Skeletal muscle tissue (tissue), 4 donors: ENCODE measurements around the gene TRAK1. TPM values are rescaled to one million over a fixed set of nuclear protein-coding genes. Genes with fewer than 3 reads are reported as not detected.
"Not testable (repeated sequence)": the region's sequence is repeated elsewhere in the genome, so short reads cannot be mapped to it uniquely, and the experiment has no call there.

Experiments
- H3K27ac ChIP-seq: one replicate; pipeline ENCODE4 v1.7.0; 2013; ENCODE audit warnings: mild to moderate bottlenecking, low read depth, low read length, inconsistent platforms
- H3K27me3 ChIP-seq, 3 donors: one replicate each; pipeline ENCODE4 v1.7.0; 2013; ENCODE audit warnings: low read length in 3 of 3; ENCODE audit not compliant: control insufficient read depth in 3 of 3, insufficient read depth in 3 of 3
- H3K36me3 ChIP-seq, 3 donors: one replicate each; pipeline ENCODE4 v1.7.0; 2013; ENCODE audit warnings: low read length in 3 of 3; ENCODE audit not compliant: control insufficient read depth in 3 of 3, insufficient read depth in 3 of 3
- H3K4me1 ChIP-seq, 3 donors: one replicate each; pipeline ENCODE4 v1.7.0; 2013; ENCODE audit warnings: low read length in 3 of 3, mild to moderate bottlenecking in 3 of 3; ENCODE audit not compliant: control insufficient read depth in 3 of 3, insufficient read depth in 3 of 3
- H3K4me3 ChIP-seq, 3 donors: one replicate each; pipeline ENCODE4 v1.7.0; 2013; ENCODE audit warnings: low read length in 3 of 3
- H3K9ac ChIP-seq, 3 donors: one replicate each; pipeline ENCODE4 v1.7.0; 2013; ENCODE audit warnings: low read length in 3 of 3, mild to moderate bottlenecking in 3 of 3, moderate library complexity in 2 of 3, low read depth in 1 of 3
- H3K9me3 ChIP-seq, 3 donors: one replicate each; pipeline ENCODE4 v1.7.0; 2013; ENCODE audit warnings: low read length in 3 of 3; ENCODE audit not compliant: control insufficient read depth in 3 of 3
- total RNA-seq: library from RNA; depleted of rRNA; stranded (reverse); fragments of >200 nt; gene quantifications from one replicate; pipeline ENCODE4 v1.2.3, GENCODE V29; 2014
- donor health status: Osteomylitis.

TRAK1 gene, protein sequence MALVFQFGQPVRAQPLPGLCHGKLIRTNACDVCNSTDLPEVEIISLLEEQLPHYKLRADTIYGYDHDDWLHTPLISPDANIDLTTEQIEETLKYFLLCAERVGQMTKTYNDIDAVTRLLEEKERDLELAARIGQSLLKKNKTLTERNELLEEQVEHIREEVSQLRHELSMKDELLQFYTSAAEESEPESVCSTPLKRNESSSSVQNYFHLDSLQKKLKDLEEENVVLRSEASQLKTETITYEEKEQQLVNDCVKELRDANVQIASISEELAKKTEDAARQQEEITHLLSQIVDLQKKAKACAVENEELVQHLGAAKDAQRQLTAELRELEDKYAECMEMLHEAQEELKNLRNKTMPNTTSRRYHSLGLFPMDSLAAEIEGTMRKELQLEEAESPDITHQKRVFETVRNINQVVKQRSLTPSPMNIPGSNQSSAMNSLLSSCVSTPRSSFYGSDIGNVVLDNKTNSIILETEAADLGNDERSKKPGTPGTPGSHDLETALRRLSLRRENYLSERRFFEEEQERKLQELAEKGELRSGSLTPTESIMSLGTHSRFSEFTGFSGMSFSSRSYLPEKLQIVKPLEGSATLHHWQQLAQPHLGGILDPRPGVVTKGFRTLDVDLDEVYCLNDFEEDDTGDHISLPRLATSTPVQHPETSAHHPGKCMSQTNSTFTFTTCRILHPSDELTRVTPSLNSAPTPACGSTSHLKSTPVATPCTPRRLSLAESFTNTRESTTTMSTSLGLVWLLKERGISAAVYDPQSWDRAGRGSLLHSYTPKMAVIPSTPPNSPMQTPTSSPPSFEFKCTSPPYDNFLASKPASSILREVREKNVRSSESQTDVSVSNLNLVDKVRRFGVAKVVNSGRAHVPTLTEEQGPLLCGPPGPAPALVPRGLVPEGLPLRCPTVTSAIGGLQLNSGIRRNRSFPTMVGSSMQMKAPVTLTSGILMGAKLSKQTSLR
- 57.9 TPM for total RNA-seq

DNA sequence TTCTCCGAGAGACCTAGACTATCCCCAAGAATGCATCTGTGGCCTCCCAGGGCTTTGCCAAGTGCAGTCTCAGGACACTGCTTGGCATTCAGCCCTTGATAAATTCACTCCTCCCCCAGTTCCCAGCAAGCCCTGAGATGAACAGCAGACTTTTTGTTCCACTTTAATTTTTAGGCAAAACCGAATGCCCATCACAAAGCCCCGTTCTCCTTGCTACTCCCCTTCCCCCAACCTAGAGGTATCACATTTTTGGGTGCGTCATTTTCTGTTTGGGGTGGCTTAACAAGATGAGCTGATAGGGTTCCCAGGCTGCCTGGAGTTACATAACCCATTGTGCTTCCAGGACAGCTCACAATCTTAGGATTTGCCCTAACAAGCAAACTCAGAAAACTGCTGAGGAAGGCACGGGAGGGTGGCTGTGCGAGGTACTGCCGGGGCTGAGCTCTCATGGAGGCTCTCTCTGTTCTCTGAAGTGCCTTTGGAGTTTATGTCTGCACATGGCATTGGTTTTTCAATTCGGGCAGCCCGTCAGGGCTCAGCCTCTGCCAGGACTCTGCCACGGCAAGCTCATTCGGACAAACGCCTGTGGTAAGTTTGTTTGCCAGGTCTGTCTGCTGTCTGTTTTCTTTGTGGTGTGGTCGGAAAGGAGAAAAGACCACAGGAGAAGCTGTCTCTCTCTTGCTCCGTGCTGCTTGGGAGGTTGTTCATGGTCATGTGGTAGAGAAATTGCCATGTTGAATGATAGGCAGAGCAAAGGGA lies at the start of gene TRAK1:
TSS of gene TRAK1 (plus strand) at position 385 of the 759 bp plus-strand sequence. CDS start at position 498, 113 bp downstream.
- H3K27me3 ChIP-seq: no peaks in the 10 kb centered on the region
- peak within 1 kb of the TSS; percentile 69 to 87 (median 79) for H3K9ac ChIP-seq
- peak within 1 kb of the TSS; percentile 81 for H3K27ac ChIP-seq
- peaks cover 19 to 39% (median 35%) of the 10 kb centered on the region in 3 donors for H3K4me1 ChIP-seq
- peak within 1 kb of the TSS; percentile 62 to 74 (median 66) for H3K4me3 ChIP-seq
- H3K36me3 ChIP-seq: peaks cover 18 to 25% (median 21%) of the 10 kb centered on the region in 3 donors
- peaks cover 0 to 4% (median 0%) of the 10 kb centered on the region in 3 donors for H3K9me3 ChIP-seq

DNA sequence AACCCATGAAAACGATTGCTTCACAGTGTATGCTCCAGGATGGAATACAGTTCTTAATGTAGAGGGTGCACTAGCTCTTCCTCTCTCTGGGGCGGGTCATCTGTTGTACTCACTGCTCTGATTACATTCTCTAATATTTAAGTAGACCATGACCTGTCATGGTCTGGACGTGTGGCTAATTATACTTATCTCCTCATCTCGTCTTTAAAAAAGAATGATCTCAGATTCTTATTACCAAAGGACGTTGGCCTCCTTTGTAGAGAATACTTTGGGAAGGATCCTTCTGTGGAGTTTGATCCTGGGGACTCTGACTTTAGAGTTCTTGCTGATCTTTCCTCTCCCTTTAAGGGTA lies 48.4 kb upstream of the TRAK1 start:
- Histone ChIP-seq H3K4me3 (peak overlapping the region; percentile 35 to 69 (median 64)), H3K27ac (peak overlapping the region; percentile 85), H3K4me1 (peaks cover 27 to 37% (median 36%) of the 10 kb centered on the region in 3 donors), H3K36me3 (no peaks in the 10 kb centered on the region), H3K9ac (peak overlapping the region; percentile 54 to 75 (median 74)), H3K27me3 (no peaks in the 10 kb centered on the region), H3K9me3 (no peaks in the 10 kb centered on the region)

DNA sequence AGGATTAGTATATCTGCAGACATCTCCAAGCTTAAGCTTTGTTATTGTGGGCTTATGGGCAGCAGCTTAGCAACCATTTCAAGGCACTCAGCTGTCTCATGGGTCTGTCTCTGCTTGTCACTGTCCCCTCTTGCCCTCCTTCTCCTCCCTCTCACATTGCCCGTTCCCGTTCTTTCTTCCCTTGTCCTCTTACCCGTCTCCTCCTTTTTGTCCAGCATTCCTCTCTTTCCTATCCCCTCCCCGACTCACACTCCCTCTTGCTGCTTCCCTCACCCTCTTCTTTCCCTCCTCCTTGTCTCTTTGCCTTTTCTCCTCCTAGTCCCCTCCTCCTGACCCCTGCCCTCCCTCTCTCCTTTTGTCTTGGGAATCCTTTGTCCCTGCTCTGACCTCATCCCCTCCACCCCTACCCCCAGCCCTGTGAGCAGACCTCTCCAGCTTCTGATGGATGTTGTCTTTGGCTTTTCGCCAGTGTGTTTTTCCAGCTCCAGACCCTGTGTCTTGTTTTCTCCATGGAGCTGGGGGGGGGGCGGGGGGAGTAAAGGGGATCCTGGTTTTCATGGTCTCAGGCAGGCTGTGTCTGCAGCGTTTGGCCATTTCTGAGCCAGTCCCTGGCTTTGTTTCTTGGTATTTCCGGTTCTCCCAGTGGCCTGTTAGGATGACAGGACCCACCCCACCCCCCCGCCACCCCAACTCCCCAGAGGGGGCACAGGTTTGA lies 47.9 kb upstream of the TRAK1 start:
- peaks cover 22 to 33% (median 31%) of the 10 kb centered on the region in 3 donors for H3K4me1 ChIP-seq
- H3K36me3 ChIP-seq: no peaks in the 10 kb centered on the region
- H3K9me3 ChIP-seq: no peaks in the 10 kb centered on the region
- peak overlapping the region; percentile 85 for H3K27ac ChIP-seq
- no peaks in the 10 kb centered on the region for H3K27me3 ChIP-seq
- peak overlapping the region; percentile 54 to 75 (median 74) for H3K9ac ChIP-seq
- H3K4me3 ChIP-seq: peak overlapping the region; percentile 35 to 69 (median 64)

DNA sequence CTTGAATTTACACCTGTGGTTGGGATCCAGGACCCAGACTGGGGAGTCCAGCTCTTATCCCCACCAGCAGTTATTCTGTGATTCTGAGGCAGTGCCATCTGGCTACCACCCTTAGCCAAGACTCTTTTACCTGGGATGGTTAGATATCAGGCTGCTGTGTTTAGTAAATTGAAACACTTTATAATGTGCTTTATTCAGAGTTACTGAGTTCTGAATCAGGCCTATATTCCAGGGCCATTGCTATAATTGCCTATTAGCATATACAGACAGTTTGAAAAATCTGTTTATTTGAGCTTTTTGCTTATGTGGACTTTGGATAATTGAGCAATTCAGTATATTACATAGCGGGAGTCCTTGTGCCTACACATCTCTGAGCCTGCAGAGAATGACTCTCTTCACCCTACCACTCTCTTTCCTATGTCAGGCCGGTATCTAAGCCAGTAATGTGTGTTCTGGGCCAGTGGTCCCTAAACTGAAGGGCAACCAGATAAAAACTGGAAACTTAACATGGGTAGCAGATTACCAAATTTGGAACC lies 45.4 kb upstream of the TRAK1 start:
- Histone ChIP-seq H3K27ac (peak overlapping the region; percentile 14), H3K9ac (no peak overlapping the region)

DNA sequence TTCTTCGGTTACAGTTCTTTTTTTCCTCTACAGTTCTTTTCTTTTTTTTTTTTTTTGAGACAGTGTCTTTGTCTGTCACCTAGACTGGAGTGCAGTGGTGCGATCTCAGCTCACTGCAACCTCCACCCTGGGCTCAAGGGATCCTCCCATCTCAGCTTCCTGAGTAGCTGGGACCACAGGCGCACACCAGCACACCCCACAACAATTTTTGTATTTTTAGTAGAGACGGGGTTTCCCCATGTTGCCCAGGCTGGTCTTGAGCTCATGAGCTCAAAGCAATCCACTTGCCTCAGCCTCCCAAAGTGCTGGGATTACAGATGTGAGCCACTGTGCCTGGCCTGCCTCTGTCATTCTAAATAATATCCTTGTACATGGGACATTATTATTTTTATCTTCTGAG lies 42.6 kb upstream of the TRAK1 start:
- H3K27ac ChIP-seq: not testable (repeated sequence)

More for the DNA sequence above, 45.4 kb upstream of the TRAK1 start:
- no peaks in the 10 kb centered on the region for H3K36me3 ChIP-seq
- no peaks in the 10 kb centered on the region for H3K27me3 ChIP-seq
- peaks cover 27 to 38% (median 36%) of the 10 kb centered on the region in 3 donors for H3K4me1 ChIP-seq
- no peaks in the 10 kb centered on the region for H3K9me3 ChIP-seq
- no peak overlapping the region for H3K4me3 ChIP-seq

DNA sequence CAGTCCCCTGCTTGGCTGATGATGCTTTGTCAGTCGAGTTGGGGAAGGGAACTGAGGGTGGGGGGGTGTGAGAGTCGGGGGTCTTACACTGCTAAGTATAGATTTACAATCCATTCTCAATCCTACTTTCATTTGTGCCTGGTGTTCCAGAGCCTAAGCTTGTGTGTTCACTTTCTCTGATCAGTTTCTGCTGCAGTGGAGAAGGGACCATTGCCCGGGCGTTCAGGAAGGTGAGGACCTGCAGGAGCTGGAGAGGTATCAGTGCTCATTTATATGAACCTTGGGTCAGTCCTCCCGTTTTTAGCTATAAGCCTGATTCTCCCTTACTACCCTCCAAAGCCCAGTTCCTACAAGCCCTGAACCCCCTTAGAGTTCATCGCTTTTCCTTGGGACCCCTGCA lies 41.0 kb upstream of the TRAK1 start:
- no peak overlapping the region for H3K27ac ChIP-seq

More for the DNA sequence above, 42.6 kb upstream of the TRAK1 start:
- H3K9ac ChIP-seq, H3K9me3 ChIP-seq, H3K27me3 ChIP-seq, H3K4me3 ChIP-seq, H3K36me3 ChIP-seq: not testable (repeated sequence)
- H3K4me1 ChIP-seq: peaks cover 40 to 52% (median 48%) of the 10 kb centered on the region in 3 donors

DNA sequence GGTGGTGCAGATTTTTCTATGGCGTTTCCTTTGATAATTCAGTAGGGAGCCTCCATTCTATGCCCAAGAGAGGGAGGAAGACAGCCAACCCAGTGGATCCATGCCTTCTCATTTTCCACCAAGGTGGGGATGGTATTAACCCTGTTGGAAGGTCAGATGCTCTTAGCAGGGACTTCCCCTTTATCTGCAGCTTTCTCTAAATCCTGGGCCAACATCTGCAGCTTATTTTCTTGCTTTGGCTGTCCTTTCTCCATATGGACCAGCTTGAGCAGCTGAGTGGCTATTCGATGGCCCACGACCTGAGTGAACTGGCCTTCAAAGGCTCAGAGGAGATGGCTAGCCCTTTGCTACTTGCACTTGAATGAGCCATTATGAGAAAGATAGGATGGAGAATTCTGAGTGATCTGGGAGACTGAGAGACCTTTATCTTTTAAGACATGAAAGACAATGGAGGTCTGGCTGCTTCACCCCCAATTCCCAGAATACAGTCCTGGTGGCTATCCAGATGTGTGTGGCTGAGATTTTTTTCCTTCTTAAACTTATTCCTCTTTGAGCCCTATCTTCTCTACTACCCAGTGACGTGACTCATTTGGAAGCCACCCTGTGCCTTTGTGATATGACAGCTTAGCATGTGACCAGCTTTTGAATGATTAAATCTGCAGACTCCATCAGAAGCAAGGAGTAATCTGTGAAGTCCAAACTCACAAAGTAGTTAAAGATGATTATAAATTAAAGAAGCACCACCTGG lies 39.6 kb upstream of the TRAK1 start:
- Histone ChIP-seq H3K4me3 (no peak overlapping the region), H3K9me3 (no peaks in the 10 kb centered on the region), H3K9ac (no peak overlapping the region), H3K4me1 (peaks cover 41 to 45% (median 42%) of the 10 kb centered on the region in 3 donors), H3K27me3 (no peaks in the 10 kb centered on the region), H3K36me3 (no peaks in the 10 kb centered on the region), H3K27ac (peak overlapping the region; percentile 67)

More for the DNA sequence above, 41.0 kb upstream of the TRAK1 start:
- H3K9ac ChIP-seq: no peak overlapping the region
- peaks cover 46 to 52% (median 51%) of the 10 kb centered on the region in 3 donors for H3K4me1 ChIP-seq
- H3K4me3 ChIP-seq: no peak overlapping the region
- H3K9me3 ChIP-seq: no peaks in the 10 kb centered on the region
- no peaks in the 10 kb centered on the region for H3K27me3 ChIP-seq
- H3K36me3 ChIP-seq: no peaks in the 10 kb centered on the region

DNA sequence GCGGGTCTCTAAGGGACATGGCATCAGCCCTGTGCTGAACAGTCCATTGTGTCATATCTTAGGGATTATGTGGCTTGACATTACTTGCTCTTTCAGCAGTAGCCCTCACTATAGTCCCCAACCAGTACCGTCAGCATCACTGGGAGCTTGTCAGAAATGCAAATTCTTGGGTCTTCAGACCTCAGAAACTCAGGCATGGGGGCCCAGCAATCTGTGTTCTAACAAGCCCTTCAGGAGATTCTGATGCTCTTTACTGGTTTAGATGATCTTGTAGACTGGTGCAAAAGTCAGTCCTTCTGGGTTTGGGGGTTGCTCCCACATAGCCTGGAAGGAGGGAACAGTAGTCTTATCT lies 39.0 kb upstream of the TRAK1 start:
- H3K9me3 ChIP-seq: no peaks in the 10 kb centered on the region
- H3K27ac ChIP-seq: peak overlapping the region; percentile 67
- peaks cover 44 to 49% (median 47%) of the 10 kb centered on the region in 3 donors for H3K4me1 ChIP-seq
- H3K27me3 ChIP-seq: no peaks in the 10 kb centered on the region
- no peak overlapping the region for H3K9ac ChIP-seq
- H3K36me3 ChIP-seq: no peaks in the 10 kb centered on the region
- H3K4me3 ChIP-seq: peak overlapping the region in 1 of 3 donors; percentile 27
